GM10248 (cell line): ENCODE measurements around the gene DDI2.

Experiments used
- CTCF ChIA-PET: fragments of 300-600 bp; sonication (Branson Sonifier 250); formaldehyde crosslinking; extraction: SDS; loops from one replicate; lab custom pipeline; 2021; ENCODE audit warnings: antibody characterized with exemption; lab: Yijun Ruan, JAX
- POLR2A ChIA-PET: fragments of 350-650 bp; sonication (Branson Sonifier 250); formaldehyde crosslinking; extraction: SDS; loops from one replicate; lab custom pipeline; 2020; ENCODE audit warnings: antibody characterized with exemption; lab: Yijun Ruan, JAX
- DNase-seq: peaks from one replicate; pipeline ENCODE4 v3.0.0; 2012; ENCODE audit errors: extremely low spot score
- CTCF ChIP-seq: IDR thresholded peaks from 2 replicates; pipeline ENCODE4 v1.5.1; 2012; ENCODE audit warnings: mild to moderate bottlenecking, low read depth; ENCODE audit errors: extremely low read depth, missing control alignments, control extremely low read depth

DDI2 gene

GRCh38 chr1:15702722-15703550 is 85.7 kb downstream of the DDI2 start:
- CTCF ChIA-PET, result interaction anchor here (0.8 to 1.1 kb wide), 2 partner anchors 9 to 129 kb away, joined by 3 to 5 read pairs; no protein-coding TSS in a partner anchor
- no peak for DNase-seq
- no peak for TF ChIP-seq CTCF
- POLR2A ChIA-PET, result no interaction called here

- no peak for TF ChIP-seq CTCF
- ChIA-PET CTCF (no interaction called here), POLR2A (no interaction called here)
- DNase-seq, result no peak
These were observed 86.3 kb downstream of the DDI2 start for GRCh38 chr1:15703562-15703961.

- DNase-seq, result no peak
- ChIA-PET CTCF (no interaction called here), POLR2A (interaction anchor here (0.6 kb wide), 1 partner anchor 33 kb away, joined by 4 read pairs; no protein-coding TSS in a partner anchor)
- no peak for TF ChIP-seq CTCF
These were observed 87.4 kb downstream of the DDI2 start for GRCh38 chr1:15704526-15705183.

- no peak for DNase-seq
- ChIA-PET POLR2A (interaction anchor here (0.6 kb wide), 1 partner anchor 33 kb away, joined by 4 read pairs; no protein-coding TSS in a partner anchor), CTCF (interaction anchor here (0.8 kb wide), 1 partner anchor 14 kb away, joined by 3 read pairs; no protein-coding TSS in a partner anchor)
- TF ChIP-seq CTCF, result no peak
These were observed 87.9 kb downstream of the DDI2 start for GRCh38 chr1:15705184-15705566.

- ChIA-PET CTCF (interaction anchor here (1.0 to 1.4 kb wide), 2 partner anchors 10 to 21 kb away, joined by 3 to 6 read pairs; no protein-coding TSS in a partner anchor), POLR2A (no interaction called here)
- TF ChIP-seq CTCF, result no peak
- no peak for DNase-seq
These were observed 89.5 kb downstream of the DDI2 start for GRCh38 chr1:15706751-15707150.

GRCh38 chr1:15707239-15707925 is 90.1 kb downstream of the DDI2 start:
- no peak for TF ChIP-seq CTCF
- ChIA-PET CTCF (interaction anchor here (1.0 to 1.5 kb wide), 4 partner anchors 10 to 53 kb away, joined by 3 to 6 read pairs (median 4); no protein-coding TSS in a partner anchor), POLR2A (no interaction called here)
- DNase-seq, result no peak
